KBM-7 (cell line): ENCODE data around the gene ZNF408.

ENCODE experiments used
- DNase-seq: peaks from one replicate; pipeline ENCODE4 v3.0.0-alpha.2; 2015
- in situ Hi-C: fragments of 300-500 bp; cut with MboI; formaldehyde crosslinking; loops from 2 replicates; pipeline ENCODE4 v1.14.3; 2020; ENCODE audit warnings: low sequenced_read_pairs, low pct_unique_long_range_greater_than_20kb, mixed read lengths

Gene ZNF408

GRCh38 chr11:46719048-46719542, 18.3 kb downstream of the ZNF408 start, which contains the start of gene F2:
F2 (plus strand) TSS chr11:46719213; CDS start chr11:46719236, 23 bp downstream.
- no peak for DNase-seq
- in situ Hi-C loops = no loop called here

DNA sequence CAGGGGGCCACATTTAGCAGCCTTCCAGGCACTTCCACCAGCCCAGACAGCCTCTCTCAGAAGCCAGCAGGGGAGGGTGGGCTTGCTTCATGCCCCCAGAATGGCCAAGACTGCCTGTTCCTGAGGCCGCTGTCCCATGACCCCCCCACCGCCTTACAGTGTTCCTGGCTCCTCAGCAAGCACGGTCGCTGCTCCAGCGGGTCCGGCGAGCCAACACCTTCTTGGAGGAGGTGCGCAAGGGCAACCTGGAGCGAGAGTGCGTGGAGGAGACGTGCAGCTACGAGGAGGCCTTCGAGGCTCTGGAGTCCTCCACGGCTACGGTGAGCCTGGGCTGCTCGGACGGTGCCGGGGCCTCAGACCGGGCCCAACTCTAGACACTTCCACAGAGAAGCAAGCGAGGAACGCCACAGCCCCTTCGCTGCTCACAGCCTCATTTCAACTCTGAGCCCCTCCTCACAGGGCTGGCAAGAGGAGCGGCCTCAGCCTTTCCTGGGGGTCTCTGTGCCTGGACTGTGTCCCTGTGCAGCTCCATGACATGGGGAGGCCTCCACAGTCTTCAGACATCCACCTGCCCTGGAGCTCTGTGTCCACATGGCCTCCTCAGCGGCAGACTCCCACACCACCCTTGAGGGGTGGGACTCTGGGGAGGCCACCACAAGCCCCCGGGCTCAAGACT, 18.9 kb downstream of the ZNF408 start:
- no peak for DNase-seq
- in situ Hi-C loops = no loop called here

GRCh38 chr11:46721286-46721685, 20.5 kb downstream of the ZNF408 start:
- in situ Hi-C loops = no loop called here
- no peak for DNase-seq

- DNase-seq = no peak
- in situ Hi-C loops = no loop called here
These were observed 21.9 kb downstream of the ZNF408 start for GRCh38 chr11:46722566-46723358.

GRCh38 chr11:46723359-46723680, 22.5 kb downstream of the ZNF408 start:
- in situ Hi-C loops = no loop called here
- no peak for DNase-seq

- in situ Hi-C loops = no loop called here
- no peak for DNase-seq
These were observed 23.3 kb downstream of the ZNF408 start for GRCh38 chr11:46724088-46724487.

GRCh38 chr11:46725338-46726205, 24.7 kb downstream of the ZNF408 start:
- in situ Hi-C loops = no loop called here
- DNase-seq = no peak

DNA sequence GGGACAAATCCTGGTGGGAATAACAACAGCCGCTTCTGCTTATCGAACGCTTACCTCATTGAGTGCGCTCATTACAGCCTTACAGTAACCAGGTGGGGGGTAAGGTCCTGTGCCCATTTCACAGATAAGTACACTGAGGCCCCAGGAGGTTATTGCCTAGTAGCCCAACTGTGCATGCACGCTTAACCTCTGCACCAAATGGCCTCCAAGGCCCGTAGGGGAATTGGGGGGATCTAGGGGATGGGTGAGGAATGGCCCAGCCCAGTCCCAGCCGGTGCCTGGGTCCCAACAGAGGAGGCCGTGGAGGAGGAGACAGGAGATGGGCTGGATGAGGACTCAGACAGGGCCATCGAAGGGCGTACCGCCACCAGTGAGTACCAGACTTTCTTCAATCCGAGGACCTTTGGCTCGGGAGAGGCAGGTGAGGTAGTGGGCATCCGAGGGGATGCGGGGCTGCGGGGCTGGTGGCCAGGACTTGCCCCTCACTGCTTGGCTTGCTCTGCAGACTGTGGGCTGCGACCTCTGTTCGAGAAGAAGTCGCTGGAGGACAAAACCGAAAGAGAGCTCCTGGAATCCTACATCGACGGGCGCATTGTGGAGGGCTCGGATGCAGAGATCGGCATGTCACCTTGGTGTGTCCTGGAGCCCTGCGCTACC, 25.5 kb downstream of the ZNF408 start:
- no peak for DNase-seq
- in situ Hi-C loops = no loop called here

GRCh38 chr11:46727952-46728658, 27.3 kb downstream of the ZNF408 start:
- in situ Hi-C loops = no loop called here
- DNase-seq = no peak

DNA sequence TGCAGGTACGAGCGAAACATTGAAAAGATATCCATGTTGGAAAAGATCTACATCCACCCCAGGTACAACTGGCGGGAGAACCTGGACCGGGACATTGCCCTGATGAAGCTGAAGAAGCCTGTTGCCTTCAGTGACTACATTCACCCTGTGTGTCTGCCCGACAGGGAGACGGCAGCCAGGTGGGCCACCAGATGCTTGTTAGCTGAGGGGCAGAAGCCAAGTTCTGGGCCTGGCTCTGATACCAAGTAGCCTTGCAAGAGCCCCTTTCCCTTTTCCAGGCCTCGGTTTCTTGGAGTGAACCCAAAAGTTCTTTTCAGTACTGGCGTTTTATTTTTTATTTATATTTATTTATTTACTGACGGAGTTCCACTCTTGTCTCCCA, 27.8 kb downstream of the ZNF408 start:
- DNase-seq = no peak
- in situ Hi-C loops = no loop called here

DNA sequence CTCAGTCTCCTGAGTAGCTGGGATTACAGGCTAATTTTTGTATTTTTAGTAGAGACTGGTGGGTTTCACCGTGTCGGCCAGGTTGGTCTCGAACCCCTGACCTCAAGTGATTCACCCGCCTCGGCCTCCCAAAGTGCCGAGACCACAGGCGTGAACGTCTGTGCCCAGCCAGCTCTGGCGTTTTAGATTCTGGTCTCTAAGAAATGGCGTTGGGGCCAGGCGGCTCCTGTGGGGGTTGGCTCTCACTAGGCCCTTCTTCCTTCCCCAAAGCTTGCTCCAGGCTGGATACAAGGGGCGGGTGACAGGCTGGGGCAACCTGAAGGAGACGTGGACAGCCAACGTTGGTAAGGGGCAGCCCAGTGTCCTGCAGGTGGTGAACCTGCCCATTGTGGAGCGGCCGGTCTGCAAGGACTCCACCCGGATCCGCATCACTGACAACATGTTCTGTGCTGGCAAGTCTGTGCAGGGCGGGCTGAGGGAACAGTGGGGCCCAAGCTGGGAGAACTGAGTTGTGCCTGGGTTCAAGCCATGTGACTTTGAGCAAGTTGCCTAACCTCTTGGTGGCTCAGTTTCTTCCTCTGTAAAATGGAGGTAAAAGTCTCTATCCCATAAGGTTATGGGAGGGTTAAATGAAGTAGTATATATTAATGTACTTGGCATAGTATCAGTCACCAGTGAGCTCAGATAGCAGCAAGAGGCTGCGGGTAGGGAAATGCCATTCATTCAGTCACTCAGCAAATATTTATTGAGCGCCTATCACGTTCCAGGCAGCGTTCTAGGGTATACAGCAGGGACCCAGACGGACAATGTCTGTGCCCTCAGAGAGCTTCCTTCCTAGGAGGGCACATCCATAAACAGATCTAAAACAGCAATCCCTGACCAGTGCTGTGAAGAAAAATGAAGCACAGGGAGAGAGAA, 28.5 kb downstream of the ZNF408 start:
- no peak for DNase-seq
- in situ Hi-C loops = no loop called here

GRCh38 chr11:46731545-46731944, 30.7 kb downstream of the ZNF408 start:
- DNase-seq = no peak
- in situ Hi-C loops = no loop called here

DNA sequence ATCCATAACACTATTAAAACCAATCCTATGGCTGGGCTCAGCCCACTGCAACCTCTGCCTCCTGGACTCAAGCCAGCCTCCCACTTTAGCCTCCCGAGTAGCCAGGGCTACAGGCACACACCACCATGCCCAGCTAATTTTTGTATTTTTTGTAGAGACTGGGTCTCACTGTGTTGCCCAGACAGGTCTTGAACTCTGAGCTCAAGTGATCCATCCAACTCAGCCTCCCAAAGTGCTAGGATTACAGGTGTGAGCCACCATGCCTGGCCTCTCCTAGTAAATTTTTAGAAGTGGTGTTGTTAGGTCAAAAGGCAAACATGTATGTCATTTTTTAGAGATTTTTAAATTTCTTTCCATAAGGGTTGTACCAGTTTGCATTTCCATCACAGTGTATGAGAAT, 32.4 kb downstream of the ZNF408 start:
- in situ Hi-C loops = no loop called here
- no peak for DNase-seq

GRCh38 chr11:46736146-46736545, 35.3 kb downstream of the ZNF408 start:
- in situ Hi-C loops = no loop called here
- DNase-seq = no peak

DNA sequence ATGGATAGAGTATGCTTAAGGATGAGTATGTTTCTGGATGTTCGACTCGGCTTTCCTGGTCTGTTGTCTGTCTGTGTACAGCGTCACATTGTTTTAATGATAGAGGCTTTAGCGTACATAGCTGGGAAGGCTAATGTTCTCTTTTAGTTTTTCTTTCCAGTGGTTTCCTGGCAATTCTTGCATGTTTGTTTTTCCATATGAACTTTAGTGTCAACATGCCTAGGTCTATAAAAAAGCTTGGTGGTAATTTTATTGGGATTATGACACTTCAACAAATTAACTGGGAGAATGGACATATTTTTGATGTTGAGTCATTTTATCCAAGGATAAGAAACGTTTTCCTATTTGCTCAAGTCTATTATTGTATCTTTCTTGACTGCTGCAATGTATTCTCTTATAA, 35.8 kb downstream of the ZNF408 start:
- no peak for DNase-seq
- in situ Hi-C loops = no loop called here

DNA sequence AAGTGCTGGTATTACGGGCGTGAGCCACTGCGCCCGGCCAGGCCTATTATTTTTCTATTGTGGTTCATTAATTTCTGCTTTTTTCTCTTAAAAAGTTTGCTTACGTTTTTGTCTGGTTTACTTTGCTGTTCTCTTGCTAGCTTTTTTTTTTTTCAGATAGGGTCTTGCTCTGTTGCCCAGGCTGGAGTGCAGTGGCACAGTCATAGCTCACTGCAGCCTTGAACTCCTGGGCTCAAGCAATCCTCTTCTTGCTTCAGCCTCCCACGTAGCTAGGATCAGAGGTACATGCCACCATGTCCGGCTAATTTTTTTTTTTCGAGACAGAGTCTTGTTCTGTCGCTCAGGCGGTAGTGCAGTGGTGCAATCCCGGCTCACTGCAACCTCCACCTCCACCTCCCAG, 36.9 kb downstream of the ZNF408 start:
- in situ Hi-C loops = no loop called here
- DNase-seq = no peak

GRCh38 chr11:46738887-46739286, 38.1 kb downstream of the ZNF408 start:
- in situ Hi-C loops = no loop called here
- no peak for DNase-seq
